DOHH2 (cell line): ENCODE data around the gene METTL22.

Experiments used
- H3F3A ChIP-seq: fragments of 200-600 bp; sonication (generic), shearing (Covaris generic); 2 replicates; pipeline ENCODE4 v1.6.0; 2016; ENCODE audit warnings: antibody characterized with exemption, mild to moderate bottlenecking; ENCODE audit not compliant: control insufficient read depth, insufficient read depth
- H3K27ac ChIP-seq: fragments of 200-600 bp; sonication (generic); 2 replicates; pipeline ENCODE4 v1.5.1; 2014; ENCODE audit warnings: low read depth, mild to moderate bottlenecking, low read length, moderate library complexity
- H3K27me3 ChIP-seq: fragments of 200-600 bp; sonication (generic); 2 replicates; pipeline ENCODE4 v1.6.1; 2014; ENCODE audit warnings: mild to moderate bottlenecking, low read length, mixed read lengths; ENCODE audit not compliant: control insufficient read depth
- H3K36me3 ChIP-seq: fragments of 200-600 bp; sonication (generic); 2 replicates; pipeline ENCODE4 v1.6.1; 2014; ENCODE audit warnings: mild to moderate bottlenecking, low read length, moderate library complexity, mixed read lengths; ENCODE audit not compliant: control insufficient read depth
- H3K4me1 ChIP-seq: fragments of 200-600 bp; sonication (generic); 2 replicates; pipeline ENCODE4 v1.6.1; 2014; ENCODE audit warnings: mild to moderate bottlenecking, low read length, mixed read lengths; ENCODE audit not compliant: control insufficient read depth
- H3K4me2 ChIP-seq: fragments of 200-600 bp; sonication (generic); 2 replicates; pipeline ENCODE4 v1.6.0; 2014; ENCODE audit warnings: mild to moderate bottlenecking, low read length, moderate library complexity
- H3K4me3 ChIP-seq: fragments of 200-600 bp; sonication (generic); 2 replicates; pipeline ENCODE4 v1.5.1; 2014; ENCODE audit warnings: mild to moderate bottlenecking, low read length, mixed read lengths
- H3K79me2 ChIP-seq: fragments of 200-600 bp; sonication (generic); 2 replicates; pipeline ENCODE4 v1.6.1; 2014; ENCODE audit warnings: mild to moderate bottlenecking, low read length, mixed read lengths; ENCODE audit not compliant: control insufficient read depth
- H3K9me2 ChIP-seq: fragments of 200-600 bp; sonication (generic); replicated peaks from 2 replicates; pipeline ENCODE4 v1.6.1; 2014; ENCODE audit warnings: mild to moderate bottlenecking, low read length, mixed read lengths; ENCODE audit not compliant: control insufficient read depth
- H3K9me3 ChIP-seq: fragments of 200-600 bp; sonication (generic); 2 replicates; pipeline ENCODE4 v1.6.1; 2014; ENCODE audit warnings: antibody characterized with exemption, low read length, mixed read lengths; ENCODE audit not compliant: control insufficient read depth, insufficient read depth
- H4K20me1 ChIP-seq: fragments of 200-600 bp; sonication (generic); 2 replicates; pipeline ENCODE4 v1.6.0; 2014; ENCODE audit warnings: low read depth, mild to moderate bottlenecking, antibody characterized with exemption, low read length, moderate library complexity; ENCODE audit not compliant: control insufficient read depth, insufficient read depth
- EZH2phosphoT487 ChIP-seq: fragments of 200-600 bp; sonication (generic); IDR thresholded peaks from 2 replicates; pipeline ENCODE4 v1.6.1; 2017; ENCODE audit warnings: borderline replicate concordance, mild to moderate bottlenecking, antibody characterized with exemption, low read length, moderate library complexity, mixed read lengths
- TF ChIP-seq, protein P1 (sequence below): fragments of 200-600 bp; sonication (generic); IDR thresholded peaks from one replicate; pipeline ENCODE4 v1.5.1; 2014; ENCODE audit warnings: antibody characterized with exemption, mild to moderate bottlenecking, low read depth, low read length; ENCODE audit not compliant: poor library complexity, severe bottlenecking

METTL22 gene

DNA sequence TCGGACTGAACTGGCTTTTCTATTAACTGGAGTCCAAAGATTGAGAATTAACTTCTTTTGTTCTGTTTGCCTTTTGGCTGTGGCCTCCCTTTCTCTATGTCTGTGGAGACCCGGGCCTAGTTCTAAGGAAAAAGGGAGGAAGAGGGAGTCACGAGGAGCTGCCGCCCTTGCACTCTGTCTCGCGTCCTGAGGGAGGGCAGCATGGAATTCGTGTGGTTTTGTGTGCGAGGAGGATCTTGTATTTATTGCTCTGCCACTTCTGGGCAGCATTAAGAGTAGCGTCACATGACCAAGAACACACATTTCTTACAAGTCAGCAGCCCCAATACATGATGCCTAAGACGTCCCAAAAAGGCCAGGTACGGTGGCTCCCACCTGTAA, 23.6 kb downstream of the METTL22 start:
- Histone ChIP-seq H3K9me2 (no peaks in the 10 kb centered on the region), H3K4me3 (no peak overlapping the region), H3F3A (no peaks in the 10 kb centered on the region), H3K36me3 (peaks cover 59% of the 10 kb centered on the region), H4K20me1 (no peaks in the 10 kb centered on the region), H3K9me3 (no peaks in the 10 kb centered on the region), H3K27ac (no peak overlapping the region), H3K4me1 (no peaks in the 10 kb centered on the region), H3K79me2 (no peaks in the 10 kb centered on the region), H3K27me3 (no peaks in the 10 kb centered on the region), H3K4me2 (no peak overlapping the region)
- TF ChIP-seq, protein P1, sequence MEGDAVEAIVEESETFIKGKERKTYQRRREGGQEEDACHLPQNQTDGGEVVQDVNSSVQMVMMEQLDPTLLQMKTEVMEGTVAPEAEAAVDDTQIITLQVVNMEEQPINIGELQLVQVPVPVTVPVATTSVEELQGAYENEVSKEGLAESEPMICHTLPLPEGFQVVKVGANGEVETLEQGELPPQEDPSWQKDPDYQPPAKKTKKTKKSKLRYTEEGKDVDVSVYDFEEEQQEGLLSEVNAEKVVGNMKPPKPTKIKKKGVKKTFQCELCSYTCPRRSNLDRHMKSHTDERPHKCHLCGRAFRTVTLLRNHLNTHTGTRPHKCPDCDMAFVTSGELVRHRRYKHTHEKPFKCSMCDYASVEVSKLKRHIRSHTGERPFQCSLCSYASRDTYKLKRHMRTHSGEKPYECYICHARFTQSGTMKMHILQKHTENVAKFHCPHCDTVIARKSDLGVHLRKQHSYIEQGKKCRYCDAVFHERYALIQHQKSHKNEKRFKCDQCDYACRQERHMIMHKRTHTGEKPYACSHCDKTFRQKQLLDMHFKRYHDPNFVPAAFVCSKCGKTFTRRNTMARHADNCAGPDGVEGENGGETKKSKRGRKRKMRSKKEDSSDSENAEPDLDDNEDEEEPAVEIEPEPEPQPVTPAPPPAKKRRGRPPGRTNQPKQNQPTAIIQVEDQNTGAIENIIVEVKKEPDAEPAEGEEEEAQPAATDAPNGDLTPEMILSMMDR = no peak
- no peak for TF ChIP-seq EZH2phosphoT487

DNA sequence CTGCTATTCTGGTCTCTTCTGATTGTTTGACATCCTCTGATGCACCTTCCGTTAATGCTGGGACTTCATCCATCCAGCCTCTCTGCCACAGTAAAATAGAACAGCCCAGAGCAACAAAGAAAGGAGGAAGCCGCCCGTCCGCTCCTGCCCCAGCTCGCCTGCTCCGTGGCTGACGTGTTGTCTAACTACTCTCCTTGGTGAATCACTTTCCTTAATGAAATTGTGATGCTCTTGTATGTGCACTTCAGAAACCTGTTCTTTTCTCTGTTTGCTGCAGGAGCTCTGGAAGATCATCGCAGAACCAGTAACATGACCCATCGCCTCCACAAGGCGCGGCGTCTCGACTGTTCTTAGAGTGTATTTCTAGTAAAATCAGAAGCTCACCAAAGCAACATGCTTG, 24.3 kb downstream of the METTL22 start:
- no peaks in the 10 kb centered on the region for H3K79me2 ChIP-seq
- no peaks in the 10 kb centered on the region for H3F3A ChIP-seq
- H3K4me3 ChIP-seq = no peak overlapping the region
- H3K27me3 ChIP-seq = no peaks in the 10 kb centered on the region
- H3K9me3 ChIP-seq = no peaks in the 10 kb centered on the region
- no peaks in the 10 kb centered on the region for H3K9me2 ChIP-seq
- peaks cover 59% of the 10 kb centered on the region for H3K36me3 ChIP-seq
- H4K20me1 ChIP-seq = no peaks in the 10 kb centered on the region
- H3K4me2 ChIP-seq = no peak overlapping the region
- no peak overlapping the region for H3K27ac ChIP-seq
- H3K4me1 ChIP-seq = no peaks in the 10 kb centered on the region
- TF ChIP-seq, protein P1 = no peak
- no peak for TF ChIP-seq EZH2phosphoT487

DNA sequence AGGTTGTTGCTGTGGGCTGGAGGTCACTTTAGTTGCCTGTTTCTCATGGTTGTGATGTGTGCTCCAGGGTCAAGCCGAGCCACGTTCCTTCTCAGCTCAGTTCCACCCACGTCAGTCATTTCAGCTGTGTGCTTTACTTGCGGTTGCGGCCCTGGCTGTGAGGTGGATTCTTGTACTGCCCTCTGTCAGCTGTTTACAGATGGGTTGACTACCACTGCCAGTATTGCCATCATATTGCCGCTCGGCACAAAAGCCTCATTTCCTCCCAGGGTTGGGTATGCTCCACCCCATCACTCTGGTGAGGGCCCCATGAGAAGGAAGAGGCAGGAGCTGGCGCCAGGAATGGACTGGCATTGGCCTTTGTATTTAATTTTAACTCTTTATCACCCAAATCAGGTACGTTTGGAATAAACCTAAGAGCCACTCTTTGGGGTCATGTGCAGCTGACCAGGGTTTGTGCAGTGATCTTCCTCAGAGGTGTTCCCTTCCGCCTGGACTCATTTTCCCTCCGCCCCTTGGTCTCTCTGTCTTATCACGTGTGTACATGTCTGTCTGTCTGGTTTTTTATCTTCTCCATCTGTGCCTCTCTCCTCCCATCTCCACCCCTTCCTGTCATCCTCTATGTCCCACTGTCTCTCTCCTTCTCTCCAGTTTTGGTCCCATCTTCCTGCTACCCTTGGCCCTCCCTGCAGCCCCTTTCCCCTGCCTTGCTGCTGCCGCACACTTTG, 25.0 kb downstream of the METTL22 start:
- H3K4me3 ChIP-seq = no peak overlapping the region
- no peaks in the 10 kb centered on the region for H3K9me3 ChIP-seq
- H3K4me2 ChIP-seq = no peak overlapping the region
- H3K27me3 ChIP-seq = no peaks in the 10 kb centered on the region
- no peaks in the 10 kb centered on the region for H3F3A ChIP-seq
- no peaks in the 10 kb centered on the region for H3K4me1 ChIP-seq
- H3K27ac ChIP-seq = no peak overlapping the region
- no peaks in the 10 kb centered on the region for H4K20me1 ChIP-seq
- H3K36me3 ChIP-seq = peaks cover 53% of the 10 kb centered on the region
- no peak for TF ChIP-seq EZH2phosphoT487
- TF ChIP-seq, protein P1 = no peak
- no peaks in the 10 kb centered on the region for H3K9me2 ChIP-seq
- no peaks in the 10 kb centered on the region for H3K79me2 ChIP-seq
